ENCODE measurements around the gene TRIM38.
A peak's percentile ranks its signal among the peaks of the same experiment; 100 is the strongest.
"Not testable (repeated sequence)": the region's sequence is repeated elsewhere in the genome, so short reads cannot be mapped to it uniquely, and the experiment has no call there.

The TRIM38 gene

DNA sequence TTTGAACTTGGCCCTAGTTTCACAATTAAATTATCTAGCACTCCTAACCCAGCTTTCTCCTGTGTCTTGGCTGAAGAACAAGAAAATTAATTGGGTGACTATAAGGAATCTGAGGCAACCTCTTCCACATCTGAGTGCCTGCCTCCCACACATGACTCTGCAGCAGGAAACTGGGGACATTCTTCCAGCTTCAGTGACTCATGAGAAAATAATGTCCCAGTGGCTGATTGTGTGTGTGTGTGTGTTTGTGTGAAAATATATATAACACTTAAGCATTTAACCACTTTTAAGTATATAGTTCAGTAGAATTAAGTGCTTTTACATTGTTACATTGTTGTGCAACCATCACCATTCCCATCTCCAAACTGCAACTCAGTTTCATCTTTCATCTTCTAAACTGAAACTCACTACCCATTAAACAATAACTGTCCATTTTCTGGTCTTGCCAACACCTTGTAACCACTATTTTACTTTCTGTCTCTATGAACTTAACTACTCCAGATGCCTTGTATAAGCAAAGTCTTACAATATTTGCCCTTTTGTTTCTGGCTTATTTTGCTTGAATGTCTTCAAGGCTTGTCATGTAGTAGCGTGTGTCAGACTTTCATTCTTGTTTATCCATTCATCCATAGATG, 8.7 kb downstream of the TRIM38 start:
- peak; percentile 97 for DNase-seq (ENCODE audit: low read depth)

DNA sequence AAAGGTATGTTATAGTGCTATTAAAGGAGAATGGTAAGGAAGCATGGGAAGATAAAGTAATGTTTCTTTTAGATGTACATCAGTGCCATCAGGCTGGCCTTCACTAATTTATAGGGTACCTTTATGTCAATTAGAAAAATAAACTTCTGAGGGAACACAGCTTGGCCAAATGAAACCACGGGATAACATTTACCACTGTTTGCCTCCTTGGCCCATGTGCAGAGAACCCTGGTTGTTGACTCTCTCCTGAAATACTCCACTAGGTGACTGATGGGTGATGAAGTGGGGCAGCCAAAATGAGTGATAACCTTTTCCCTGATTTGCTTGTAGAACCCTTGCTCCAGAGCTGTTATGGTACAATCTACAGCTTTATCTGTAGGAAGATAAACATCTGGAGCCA, 9.5 kb downstream of the TRIM38 start:
- no peak for DNase-seq (ENCODE audit: low read depth)

DNA sequence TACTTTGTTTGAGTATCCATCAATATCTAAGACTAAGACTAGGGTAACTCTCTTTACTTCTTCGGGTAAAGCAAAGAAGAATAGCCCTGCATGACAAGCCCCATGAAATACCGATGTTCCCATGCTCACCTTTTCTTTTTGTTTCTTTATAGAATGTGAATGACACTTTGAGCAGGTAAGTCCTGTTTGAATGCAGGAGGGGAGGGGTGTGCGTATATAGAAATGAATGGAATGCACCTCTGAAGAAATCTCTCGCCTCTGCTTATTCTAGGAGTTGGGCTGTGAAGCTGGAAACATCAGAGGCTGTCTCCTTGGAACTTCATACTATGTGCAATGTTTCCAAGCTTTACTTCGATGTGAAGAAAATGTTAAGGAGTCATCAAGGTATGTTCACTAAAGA, 10.3 kb downstream of the TRIM38 start:
- no peak for DNase-seq (ENCODE audit: low read depth)

- no peak for DNase-seq (ENCODE audit: low read depth)
Measured at GRCh38 chr6:25973923-25974555, 11.4 kb downstream of the TRIM38 start.

GRCh38 chr6:25975923-25976560, 13.4 kb downstream of the TRIM38 start:
- DNase-seq (ENCODE audit: low read depth): no peak

GRCh38 chr6:25980935-25981334, 18.3 kb downstream of the TRIM38 start:
- DNase-seq (ENCODE audit: low read depth): no peak

DNA sequence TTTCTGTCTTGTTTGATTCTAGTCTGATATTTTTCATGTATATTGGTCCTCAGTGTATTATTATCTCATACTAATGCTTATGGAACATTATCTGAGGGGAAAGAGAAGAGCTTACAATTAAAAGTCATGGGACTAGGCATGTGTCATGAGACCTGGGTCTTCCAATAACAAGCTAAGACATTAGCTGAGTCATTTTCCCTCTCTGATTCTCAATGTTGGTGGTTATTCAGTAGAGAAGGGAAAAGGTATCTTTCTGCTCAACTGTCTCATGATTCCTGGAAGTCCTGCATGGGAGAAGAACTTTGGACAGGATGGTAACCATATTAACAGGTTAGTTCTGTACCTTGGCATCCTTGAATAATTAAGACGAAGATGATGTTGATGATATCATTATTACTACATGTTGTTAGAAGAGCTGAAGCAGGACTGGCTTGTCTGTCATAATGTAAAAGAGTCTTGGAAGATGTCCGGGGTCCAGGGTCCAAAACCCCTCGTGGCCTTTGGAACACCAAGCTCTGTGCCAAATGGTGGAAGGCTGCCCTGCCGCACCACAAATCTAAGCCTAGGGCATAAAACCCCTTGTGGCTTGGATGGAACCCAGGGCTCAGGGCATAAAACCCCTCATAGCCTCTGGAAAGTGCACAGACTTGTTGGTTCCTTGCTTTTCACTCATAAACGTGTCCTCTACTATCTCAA, 19.1 kb downstream of the TRIM38 start:
- no peak for DNase-seq (ENCODE audit: low read depth)

DNA sequence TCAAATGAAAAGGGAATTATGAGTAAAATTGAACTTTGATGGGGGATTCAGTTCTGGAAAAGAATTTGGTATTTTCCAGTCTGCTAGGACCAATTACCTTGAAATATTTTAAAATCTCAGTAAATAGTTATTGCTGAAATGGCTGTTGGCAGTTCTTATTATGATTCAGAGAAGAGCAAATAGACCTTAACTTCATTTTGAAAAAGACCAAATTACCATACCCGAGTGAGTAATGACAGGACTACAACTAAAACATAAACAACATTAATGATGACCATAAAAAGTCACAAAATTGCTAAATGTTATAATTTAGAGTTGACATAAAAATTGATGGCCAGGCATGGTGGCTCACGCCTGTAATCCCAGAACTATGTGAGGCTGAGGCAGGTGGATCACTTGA, 21.7 kb downstream of the TRIM38 start:
- DNase-seq (ENCODE audit: low read depth): no peak

DNA sequence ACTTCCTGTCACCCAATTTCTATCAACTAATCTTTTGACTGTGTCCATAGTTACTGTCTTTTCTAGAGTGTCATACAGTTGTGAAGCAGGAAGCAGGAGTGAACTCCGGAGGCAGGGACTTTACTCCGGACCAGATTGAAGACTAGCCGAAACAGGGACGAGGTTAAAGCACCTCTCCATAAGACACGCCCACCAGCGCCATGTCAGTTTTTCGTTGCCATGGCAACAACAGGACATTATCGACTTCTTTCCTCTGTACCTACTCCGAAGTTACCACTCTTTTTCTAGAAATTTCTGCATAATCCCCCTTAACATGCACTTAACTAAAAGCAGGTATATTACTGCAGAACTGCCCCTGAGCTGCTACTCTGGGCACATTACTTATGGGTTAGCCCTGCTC, 25.2 kb downstream of the TRIM38 start:
- DNase-seq (ENCODE audit: low read depth): no peak

GRCh38 chr6:25990172-25990873, 27.7 kb downstream of the TRIM38 start:
- DNase-seq (ENCODE audit: low read depth): no peak

GRCh38 chr6:25991785-25992412, 29.3 kb downstream of the TRIM38 start:
- peak; percentile 63 for DNase-seq (ENCODE audit: low read depth)

DNA sequence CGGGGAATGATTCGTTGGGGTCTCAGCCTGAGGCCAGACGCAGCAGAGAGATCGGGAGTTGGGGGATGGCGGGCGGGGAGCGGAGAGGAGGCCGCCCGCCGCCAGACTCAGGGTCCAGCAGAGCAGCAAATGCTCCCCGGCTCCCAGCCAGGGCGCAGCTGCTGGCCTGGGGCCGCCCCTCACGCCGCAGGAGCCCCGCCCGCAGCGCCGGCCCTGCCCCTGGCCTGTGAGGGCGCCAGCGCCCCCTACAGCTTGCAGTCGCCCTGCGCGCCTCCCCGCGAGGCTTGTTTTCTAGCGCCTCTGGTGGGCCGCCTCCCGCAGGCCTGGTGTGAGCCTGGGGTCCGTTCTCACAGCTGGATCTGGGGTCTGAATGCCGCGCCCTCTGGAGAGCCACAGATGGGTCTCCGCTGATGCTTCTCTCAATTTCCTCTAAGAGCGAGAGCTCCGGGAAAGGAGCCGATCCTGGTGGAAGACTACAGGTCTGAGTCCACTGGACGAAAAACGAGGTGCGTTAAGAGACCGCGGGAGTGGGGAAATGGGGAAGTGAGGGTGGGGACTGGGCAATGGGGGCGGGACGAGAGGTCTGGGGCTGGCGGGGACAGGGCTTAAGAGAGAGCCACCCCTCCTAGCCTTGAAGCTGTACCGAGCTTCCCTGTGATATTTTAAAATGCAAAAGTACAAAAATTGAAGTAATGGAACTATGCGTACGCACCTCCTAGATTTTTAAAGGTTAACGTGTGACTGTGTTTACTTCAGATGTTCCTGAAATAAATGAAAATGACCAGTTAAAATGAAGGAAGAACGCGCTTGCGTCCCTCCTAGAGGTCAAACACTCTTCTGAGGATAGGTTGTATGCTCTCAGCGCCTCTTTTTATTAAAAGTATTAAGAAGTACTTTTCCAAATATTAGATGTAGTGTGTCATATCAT, 30.1 kb downstream of the TRIM38 start:
- DNase-seq (ENCODE audit: low read depth): peak; percentile 89

GRCh38 chr6:25993341-25993684, 30.7 kb downstream of the TRIM38 start:
- DNase-seq (ENCODE audit: low read depth): not testable (repeated sequence)

DNA sequence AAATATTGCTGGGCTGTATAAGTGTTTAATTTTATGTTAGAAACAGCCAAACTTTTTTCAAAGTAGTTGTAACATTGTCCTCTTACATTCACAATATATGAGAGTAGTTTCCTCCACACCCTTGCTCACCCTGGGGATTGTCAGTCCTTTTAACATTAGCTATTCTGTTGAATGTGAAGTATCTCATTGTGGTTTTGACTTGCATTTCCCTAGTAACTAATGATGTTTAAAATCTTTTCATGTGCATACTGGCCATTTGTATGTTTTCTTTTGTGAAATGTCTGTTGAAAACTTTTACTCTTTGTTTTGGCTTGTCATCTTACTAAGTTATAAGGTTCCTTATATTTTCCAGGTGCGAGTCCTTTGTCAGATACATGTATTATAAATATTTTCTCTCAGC, 32.9 kb downstream of the TRIM38 start:
- no peak for DNase-seq (ENCODE audit: low read depth)

GRCh38 chr6:25997921-25998320, 35.3 kb downstream of the TRIM38 start:
- DNase-seq (ENCODE audit: low read depth): no peak

DNA sequence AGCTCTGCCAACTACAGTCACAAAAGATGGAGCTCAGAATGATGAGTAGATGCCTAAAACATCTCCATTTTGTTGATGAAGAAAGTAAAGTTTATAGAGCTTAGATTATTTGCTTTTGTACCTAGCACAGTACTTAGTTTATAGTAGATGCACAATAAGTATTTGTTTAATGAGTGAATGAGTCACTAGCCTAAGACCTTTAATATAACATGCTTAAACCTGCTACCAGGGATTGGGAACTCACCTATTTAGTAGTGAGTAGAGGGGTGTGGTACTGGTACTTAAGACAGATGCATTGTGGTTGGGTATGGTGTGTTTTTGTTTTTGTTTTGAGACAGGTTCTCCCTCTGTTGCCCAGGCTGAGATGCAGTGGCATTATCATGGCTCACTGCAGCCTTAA, 35.8 kb downstream of the TRIM38 start:
- no peak for DNase-seq (ENCODE audit: low read depth)

GRCh38 chr6:25999225-25999624, 36.6 kb downstream of the TRIM38 start:
- not testable (repeated sequence) for DNase-seq (ENCODE audit: low read depth)

- no peak for DNase-seq (ENCODE audit: low read depth)
Measured at GRCh38 chr6:26000366-26001144, 38.0 kb downstream of the TRIM38 start.

DNA sequence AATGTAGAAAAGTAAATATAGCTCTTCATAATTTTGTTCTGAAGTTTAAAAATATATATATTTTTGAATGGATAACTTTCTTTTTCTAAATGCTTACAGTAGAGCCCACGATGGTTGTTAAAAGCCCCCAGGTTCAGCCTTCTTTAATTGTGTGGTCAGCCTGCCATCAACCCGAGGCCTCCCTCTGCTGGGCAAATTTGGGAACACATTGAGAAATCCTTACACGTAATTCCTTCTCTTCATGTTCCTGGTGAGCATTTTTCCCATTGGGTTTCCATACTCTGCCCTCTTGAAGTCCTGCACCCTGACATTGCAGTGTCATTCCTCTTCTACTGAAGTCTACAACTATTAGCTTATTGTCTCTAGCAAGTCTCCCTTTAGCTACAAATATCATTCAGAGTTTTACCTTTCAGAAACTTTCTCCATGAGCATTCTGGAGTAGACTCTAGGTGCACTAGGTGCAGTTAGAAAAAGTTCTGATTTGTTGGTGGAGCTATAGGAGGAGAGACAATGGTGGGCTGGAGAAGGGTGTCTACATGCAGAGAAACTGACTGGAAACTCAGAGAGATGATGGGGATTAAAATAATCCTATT, 40.6 kb downstream of the TRIM38 start:
- peak; percentile 30 for DNase-seq (ENCODE audit: low read depth)

Measured in fibroblast of gingiva (primary cell).